GM12891 (cell line): ENCODE measurements around the gene IKZF2.

Experiments used
- DNase-seq: peaks from one replicate; pipeline ENCODE4 v3.0.0; 2011; ENCODE audit warnings: low spot score; ENCODE audit not compliant: insufficient read length
- FAIRE-seq: peaks from 2 replicates; lab custom pipeline; 2011; peaks lifted over from hg19 to GRCh38; lab: Jason Lieb, UNC
- PAX5 ChIP-seq: IDR thresholded peaks from 2 replicates; pipeline ENCODE4 v1.6.1; 2011; ENCODE audit warnings: low read length, moderate library complexity, mild to moderate bottlenecking; ENCODE audit not compliant: insufficient read depth, severe bottlenecking
- POLR2A ChIP-seq: IDR thresholded peaks from 2 replicates; pipeline ENCODE4 v1.6.1; 2011; ENCODE audit warnings: low read depth, low read length, control low read depth
- POLR2AphosphoS5 ChIP-seq: IDR thresholded peaks from 2 replicates; pipeline ENCODE4 v1.6.1; 2011; ENCODE audit warnings: low read depth, low read length, control low read depth
- POU2F2 ChIP-seq: IDR thresholded peaks from 2 replicates; pipeline ENCODE4 v1.6.1; 2011; ENCODE audit warnings: low read depth, mild to moderate bottlenecking, control low read depth, low read length, moderate library complexity
- SPI1 ChIP-seq: IDR thresholded peaks from 2 replicates; pipeline ENCODE4 v1.6.1; 2011; ENCODE audit warnings: low read depth, low read length, control low read depth
- TAF1 ChIP-seq: IDR thresholded peaks from 2 replicates; pipeline ENCODE4 v1.6.1; 2011; ENCODE audit warnings: low read depth, low read length, control low read depth

Gene IKZF2

DNA sequence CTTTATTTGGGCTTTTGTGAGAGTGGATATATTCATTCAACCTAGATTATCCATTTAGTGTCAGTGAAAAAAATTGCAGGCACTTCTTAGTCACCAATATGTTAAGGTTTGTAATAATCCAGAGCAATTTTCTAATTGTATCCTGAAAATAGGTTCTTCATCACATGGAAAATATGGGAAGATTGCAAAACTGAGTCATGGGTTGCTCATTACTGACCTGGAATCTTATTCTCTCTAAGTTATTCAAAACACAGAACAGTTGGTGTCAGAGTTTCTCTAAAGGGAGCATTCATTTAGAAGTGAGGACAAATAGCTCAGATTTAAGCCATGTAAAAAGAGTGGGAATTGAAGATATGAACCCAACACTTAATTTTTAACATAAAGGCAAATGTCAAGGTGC lies 181.3 kb downstream of the IKZF2 start:
- FAIRE-seq (no peak), DNase-seq (no peak)
- TF ChIP-seq POLR2A (no peak), POU2F2 (no peak), TAF1 (no peak), POLR2AphosphoS5 (no peak), SPI1 (no peak), PAX5 (no peak)

DNA sequence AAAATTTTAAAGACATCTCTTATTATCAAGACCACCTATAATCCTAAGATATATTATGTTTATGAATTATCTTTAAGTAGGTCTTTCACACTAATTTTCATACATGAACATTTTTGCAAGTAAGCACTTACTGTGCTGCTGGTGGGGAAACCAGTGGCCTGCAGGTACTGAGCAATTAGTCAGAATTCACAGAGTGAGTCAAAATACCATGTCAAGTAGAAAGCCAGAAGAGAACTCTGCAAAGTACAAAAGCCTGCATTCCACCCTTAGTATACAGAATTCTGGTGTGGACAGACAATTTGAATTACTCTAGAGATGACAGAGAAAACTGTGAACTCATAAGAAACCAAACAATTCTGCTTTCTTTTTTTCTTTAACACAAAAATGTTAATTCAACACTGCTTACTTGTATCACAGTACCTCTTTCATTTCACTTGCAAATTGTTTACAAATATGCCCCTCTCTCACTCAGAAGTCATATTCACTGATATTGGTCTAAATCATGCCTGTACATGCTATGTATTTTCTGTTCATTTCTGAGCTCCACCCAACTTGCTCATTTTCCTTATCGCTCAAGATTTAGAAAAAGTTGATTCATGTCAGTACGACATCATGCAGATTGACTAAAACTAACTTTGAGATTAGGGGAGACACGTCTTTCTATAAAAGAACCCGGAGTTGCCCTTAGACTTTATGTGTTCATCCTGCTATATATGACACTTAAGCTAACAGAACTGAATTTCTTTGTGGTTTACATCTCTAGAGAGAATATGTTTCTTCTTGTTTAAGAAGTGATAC lies 182.9 kb downstream of the IKZF2 start:
- no peak for TF ChIP-seq POLR2AphosphoS5
- no peak for TF ChIP-seq PAX5
- no peak for TF ChIP-seq POU2F2
- TF ChIP-seq POLR2A: no peak
- TF ChIP-seq TAF1: no peak
- TF ChIP-seq SPI1: no peak
- DNase-seq (no peak), FAIRE-seq (peak; percentile 70)

DNA sequence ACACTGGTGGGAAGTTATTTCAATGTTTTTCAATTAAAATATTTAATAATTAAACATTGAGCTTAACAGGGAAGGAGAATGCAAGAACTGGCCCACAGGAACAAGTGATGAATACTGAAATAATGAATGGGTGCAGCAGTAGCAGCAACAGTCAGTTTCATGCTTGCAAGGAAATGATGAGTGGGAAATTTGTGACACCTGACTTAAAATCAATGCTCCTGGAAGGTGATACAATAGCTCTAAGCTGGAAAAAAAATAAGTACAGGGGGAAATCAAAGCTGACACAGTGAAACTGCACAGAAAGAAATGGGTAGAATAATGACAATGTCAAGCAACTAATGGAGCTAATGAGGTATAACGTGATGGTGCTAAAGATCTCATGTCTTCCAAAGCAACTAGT lies 184.5 kb downstream of the IKZF2 start:
- no peak for TF ChIP-seq SPI1
- TF ChIP-seq POLR2A: no peak
- no peak for TF ChIP-seq PAX5
- no peak for TF ChIP-seq POLR2AphosphoS5
- no peak for TF ChIP-seq TAF1
- TF ChIP-seq POU2F2: no peak
- DNase-seq: no peak
- FAIRE-seq: no peak

DNA sequence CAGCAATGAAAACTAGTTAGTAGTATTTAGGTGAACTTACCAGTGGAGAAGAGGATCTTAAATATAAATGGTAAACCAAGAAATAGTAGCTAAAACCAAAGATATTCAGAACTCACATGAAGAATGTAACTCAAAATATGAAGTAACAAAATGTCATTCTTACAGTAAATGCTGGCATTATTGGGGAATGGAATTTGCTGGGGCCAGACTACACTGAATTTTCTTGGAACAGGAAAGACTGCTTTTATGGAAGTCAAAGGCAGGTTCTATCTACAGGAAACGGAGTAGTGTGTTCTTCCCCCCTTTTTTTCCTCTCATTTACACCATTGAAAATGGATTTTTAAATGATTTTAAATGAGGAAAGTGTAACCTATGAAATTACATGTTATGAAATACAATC lies 188.7 kb downstream of the IKZF2 start:
- FAIRE-seq (no peak), DNase-seq (no peak)
- no peak for TF ChIP-seq POLR2AphosphoS5
- no peak for TF ChIP-seq SPI1
- TF ChIP-seq POLR2A: no peak
- no peak for TF ChIP-seq TAF1
- no peak for TF ChIP-seq POU2F2
- no peak for TF ChIP-seq PAX5

DNA sequence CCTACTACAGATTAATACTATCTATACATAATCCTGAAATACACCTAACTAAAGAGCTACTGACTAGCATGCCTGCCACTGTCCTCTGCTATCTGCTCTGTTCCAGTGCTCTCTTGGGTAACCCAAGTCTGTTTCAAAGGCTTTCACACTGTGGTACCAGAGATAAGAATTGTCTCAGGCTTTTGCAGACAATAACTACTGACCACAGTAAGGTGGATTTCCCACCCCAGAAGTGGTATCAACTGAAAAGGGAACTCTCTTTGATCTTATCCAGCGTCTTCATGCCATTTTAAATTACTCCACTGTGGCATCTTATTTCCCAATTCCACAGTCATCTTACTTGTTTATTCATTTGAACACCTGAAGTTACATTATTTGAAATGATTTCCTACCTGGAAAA lies 190.2 kb downstream of the IKZF2 start:
- no peak for FAIRE-seq
- DNase-seq: no peak
- TF ChIP-seq POLR2AphosphoS5: no peak
- TF ChIP-seq SPI1: no peak
- TF ChIP-seq TAF1: no peak
- TF ChIP-seq PAX5: no peak
- no peak for TF ChIP-seq POLR2A
- TF ChIP-seq POU2F2: no peak

DNA sequence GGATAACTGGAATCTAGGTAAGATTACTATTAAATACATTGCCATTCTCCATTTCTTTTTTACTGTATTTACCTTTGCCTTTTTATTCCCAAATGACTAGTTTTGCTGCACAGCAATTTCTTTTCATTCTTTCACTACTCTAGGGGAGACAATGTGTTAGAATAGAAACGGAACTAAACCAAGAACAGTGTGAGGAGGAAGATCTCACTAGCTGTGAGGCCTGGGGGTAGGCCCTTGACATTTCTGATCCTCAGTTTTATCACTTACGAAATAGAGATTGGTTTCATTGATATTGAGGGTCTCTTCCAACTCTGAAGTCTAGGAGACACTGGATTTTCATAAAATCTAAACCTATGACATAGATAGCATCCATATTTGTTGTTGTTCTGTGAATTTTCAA lies 191.1 kb downstream of the IKZF2 start:
- TF ChIP-seq PAX5: no peak
- no peak for TF ChIP-seq POLR2A
- TF ChIP-seq SPI1: no peak
- FAIRE-seq (no peak), DNase-seq (no peak)

DNA sequence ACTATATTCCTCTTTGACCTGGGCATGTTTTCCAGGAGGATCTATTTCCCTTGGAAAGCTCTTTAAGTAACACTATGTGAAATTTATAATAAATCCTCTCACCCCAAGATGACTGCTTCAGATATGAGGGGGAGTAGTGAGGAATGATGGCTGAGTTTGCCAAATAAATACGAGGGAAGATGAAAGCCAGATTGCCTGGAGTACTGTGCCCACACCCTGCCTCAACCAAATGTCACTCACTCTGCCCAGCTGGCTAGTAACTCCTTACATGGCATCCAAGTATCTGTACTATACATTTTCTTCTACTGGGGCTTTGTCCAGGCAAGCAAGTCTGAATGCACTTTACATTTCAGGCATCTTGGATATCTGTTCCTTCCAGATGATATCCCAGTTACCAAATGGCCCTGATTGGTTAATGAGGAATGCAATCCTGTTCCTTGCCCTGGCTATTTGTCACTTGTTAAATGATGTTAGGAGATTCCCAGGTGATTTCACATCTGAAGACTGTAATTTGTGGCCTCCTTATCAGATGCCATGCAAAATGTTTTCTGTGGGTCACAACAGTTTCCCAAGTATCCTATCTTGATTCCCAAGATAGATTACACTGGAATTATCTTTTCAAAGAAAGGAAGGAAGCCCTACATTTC lies 191.8 kb downstream of the IKZF2 start:
- no peak for DNase-seq
- no peak for FAIRE-seq
- no peak for TF ChIP-seq POLR2A
- no peak for TF ChIP-seq SPI1
- TF ChIP-seq POLR2AphosphoS5: no peak
- TF ChIP-seq POU2F2: no peak
- TF ChIP-seq TAF1: no peak
- TF ChIP-seq PAX5: no peak

DNA sequence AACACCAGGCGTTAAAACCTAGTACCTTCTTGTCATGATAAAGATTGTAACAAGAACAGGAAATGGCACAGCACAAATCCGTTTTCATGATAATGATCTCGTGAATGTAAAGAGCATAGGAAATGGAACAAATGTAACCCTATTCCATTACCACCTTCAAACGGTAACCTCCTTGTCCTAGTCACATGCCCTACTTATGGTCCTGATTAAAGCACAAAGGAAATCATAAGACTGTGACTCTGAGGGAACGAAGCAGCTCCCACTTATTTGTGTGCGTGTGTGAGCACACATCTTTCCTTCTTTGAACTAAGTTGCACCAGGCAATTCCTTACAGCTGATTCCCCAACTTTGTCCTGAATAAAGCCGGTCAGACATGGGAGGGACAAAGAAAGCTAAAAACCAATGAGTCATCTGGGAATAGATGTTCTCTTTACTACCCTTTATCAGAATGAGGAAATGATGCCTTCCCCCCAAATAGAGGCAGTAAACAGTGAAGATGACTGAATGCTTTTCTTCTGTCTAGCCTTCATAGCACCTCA lies 192.6 kb downstream of the IKZF2 start:
- TF ChIP-seq POU2F2: no peak
- TF ChIP-seq POLR2A: no peak
- TF ChIP-seq PAX5: no peak
- 0 out of 2 replicates have a peak, but pooled peaks have one; percentile 25 for TF ChIP-seq SPI1
- TF ChIP-seq TAF1: no peak
- no peak for TF ChIP-seq POLR2AphosphoS5
- FAIRE-seq (peak; percentile 9), DNase-seq (no peak)

DNA sequence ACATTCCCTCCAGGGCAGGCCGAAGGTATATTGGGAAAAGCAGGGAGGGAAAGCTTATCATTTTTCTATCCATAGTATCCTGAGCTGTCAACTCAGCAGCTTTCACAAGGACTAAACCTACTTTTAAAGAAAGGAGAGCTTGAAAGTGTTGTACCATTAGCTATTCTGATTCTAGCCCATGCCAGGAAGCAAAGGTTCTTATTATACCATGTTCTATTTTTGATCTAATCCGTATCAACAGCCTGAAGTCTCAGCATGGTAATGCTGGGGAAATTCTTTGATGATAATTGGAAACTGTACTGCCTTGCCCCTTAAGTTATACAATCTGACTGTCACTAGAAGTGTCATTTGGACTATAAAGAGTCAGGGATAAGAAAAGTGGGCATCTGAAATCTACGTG lies 193.3 kb downstream of the IKZF2 start:
- TF ChIP-seq TAF1 (no peak), POLR2A (no peak), PAX5 (no peak), POLR2AphosphoS5 (no peak)
- FAIRE-seq (no peak), DNase-seq (no peak)

DNA sequence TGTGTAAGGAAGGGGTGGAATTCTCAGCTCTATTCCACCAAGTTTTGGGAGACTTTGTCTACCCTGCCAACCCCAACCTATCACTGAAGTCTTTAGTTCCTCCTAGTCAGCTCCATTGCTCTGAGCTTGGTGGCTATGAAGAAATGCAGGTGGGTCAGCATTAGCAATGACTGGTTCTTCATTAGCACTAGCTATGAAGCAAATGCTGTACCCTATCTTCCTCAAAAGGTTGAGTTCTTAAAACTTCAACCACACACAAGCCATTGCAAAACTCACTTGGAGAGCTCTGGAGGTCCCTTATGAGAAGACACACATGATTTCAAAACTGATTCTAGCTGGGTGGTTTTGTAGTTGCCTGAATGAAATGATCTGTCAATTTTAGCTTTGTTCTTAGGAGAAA lies 193.8 kb downstream of the IKZF2 start:
- FAIRE-seq: no peak
- TF ChIP-seq SPI1 (no peak), POLR2A (no peak), PAX5 (no peak), TAF1 (no peak), POLR2AphosphoS5 (no peak), POU2F2 (no peak)
- DNase-seq: no peak
